IMR-90 (cell line): ENCODE measurements around the gene IL18RAP. TPM values are rescaled to one million over a fixed set of nuclear protein-coding genes. Genes with fewer than 3 reads are reported as not detected.

Source experiments
- ATAC-seq: fragments of 200-7000 bp; cut with Tn5 transposase; 2 replicates; pipeline ENCODE4 v1.9.1; 2020; ENCODE audit warnings: low read depth, mild to moderate bottlenecking, moderate library complexity
- BruUV-seq: library from RNA; stranded (reverse); fragments of 400-500 nt; replicated peaks from 2 replicates; lab custom pipeline; 2021; lab: Mats Ljungman, UMichigan
- CTCF ChIA-PET: fragments of 300-600 bp; formaldehyde crosslinking; extraction: SDS; loops from one replicate; lab custom pipeline; 2021; ENCODE audit warnings: antibody characterized with exemption; lab: Yijun Ruan, JAX
- POLR2A ChIA-PET: fragments of 300-600 bp; sonication (Branson Sonifier 250); formaldehyde crosslinking; loops from one replicate; lab custom pipeline; 2022; ENCODE audit warnings: antibody characterized with exemption; ENCODE audit not compliant: unreplicated experiment; lab: Charles Lee
- DNase-seq: peaks from one replicate; pipeline ENCODE4 v3.0.0; 2013
- H2AFZ ChIP-seq: replicated peaks from 2 replicates; pipeline ENCODE3; 2013; ENCODE audit warnings: low read length, mild to moderate bottlenecking; ENCODE audit not compliant: poor library complexity
- H2AK5ac ChIP-seq: 2 replicates; pipeline ENCODE4 v1.6.1; 2013; ENCODE audit warnings: low read depth, low read length, inconsistent platforms
- H2AK9ac ChIP-seq: replicated peaks from 2 replicates; pipeline ENCODE3; 2013; ENCODE audit warnings: mild to moderate bottlenecking, low read depth, low read length, moderate library complexity; ENCODE audit not compliant: poor library complexity
- H2BK120ac ChIP-seq: 2 replicates; pipeline ENCODE4 v1.6.1; 2013; ENCODE audit warnings: low read depth, low read length, inconsistent platforms
- H2BK15ac ChIP-seq: 3 replicates; pipeline ENCODE4 v1.6.1; 2013; ENCODE audit warnings: low read depth, low read length, inconsistent platforms
- H2BK20ac ChIP-seq: 2 replicates; pipeline ENCODE4 v1.6.1; 2013; ENCODE audit warnings: low read depth, mild to moderate bottlenecking, inconsistent platforms, low read length, moderate library complexity
- H2BK5ac ChIP-seq: 2 replicates; pipeline ENCODE4 v1.6.1; 2013; ENCODE audit warnings: mild to moderate bottlenecking, low read depth, low read length, inconsistent platforms; ENCODE audit not compliant: poor library complexity, severe bottlenecking
- H3K14ac ChIP-seq: replicated peaks from 2 replicates; pipeline ENCODE4 v1.6.1; 2013; ENCODE audit warnings: low read depth, low read length, inconsistent platforms
- H3K18ac ChIP-seq: 2 replicates; pipeline ENCODE4 v1.6.1; 2013; ENCODE audit warnings: low read depth, low read length, control low read depth
- H3K23ac ChIP-seq: 2 replicates; pipeline ENCODE4 v1.6.1; 2013; ENCODE audit warnings: low read depth, low read length, inconsistent platforms
- H3K27ac ChIP-seq: 2 replicates; pipeline ENCODE4 v1.5.1; 2013; ENCODE audit warnings: mild to moderate bottlenecking, control low read depth, low read length; ENCODE audit not compliant: insufficient read depth
- H3K27me3 ChIP-seq: 2 replicates; pipeline ENCODE4 v1.6.1; 2013; ENCODE audit warnings: low read length; ENCODE audit not compliant: control insufficient read depth, insufficient read depth
- H3K36me3 ChIP-seq: 2 replicates; pipeline ENCODE4 v1.6.1; 2013; ENCODE audit warnings: low read length, mixed read lengths; ENCODE audit not compliant: control insufficient read depth, insufficient read depth
- H3K4ac ChIP-seq: 2 replicates; pipeline ENCODE4 v1.6.1; 2013; ENCODE audit warnings: low read depth, low read length, inconsistent platforms
- H3K4me1 ChIP-seq: 2 replicates; pipeline ENCODE4 v1.6.1; 2013; ENCODE audit warnings: low read length, mixed read lengths; ENCODE audit not compliant: control insufficient read depth, insufficient read depth
- H3K4me2 ChIP-seq: 2 replicates; pipeline ENCODE4 v1.6.1; 2013; ENCODE audit warnings: low read depth, mild to moderate bottlenecking, control low read depth, low read length, moderate library complexity
- H3K4me3 ChIP-seq: 2 replicates; pipeline ENCODE4 v1.5.1; 2013; ENCODE audit warnings: low read depth, mild to moderate bottlenecking, control low read depth, low read length, moderate library complexity; ENCODE audit not compliant: insufficient read depth
- H3K56ac ChIP-seq: 2 replicates; pipeline ENCODE4 v1.6.1; 2013; ENCODE audit warnings: low read length, inconsistent platforms; ENCODE audit not compliant: insufficient read depth; ENCODE audit errors: extremely low read depth
- H3K79me1 ChIP-seq, 2 experiments: 2 replicates each; pipeline ENCODE4 v1.6.1; 2013; ENCODE audit warnings: low read length in 2 of 2, inconsistent platforms in 1 of 2, low read depth in 1 of 2
- H3K9ac ChIP-seq: 2 replicates; pipeline ENCODE4 v1.6.1; 2013; ENCODE audit warnings: low read depth, low read length, control low read depth
- H3K9me1 ChIP-seq: 2 replicates; pipeline ENCODE4 v1.6.1; 2013; ENCODE audit warnings: low read length, inconsistent platforms; ENCODE audit not compliant: insufficient read depth
- H3K9me3 ChIP-seq: 2 replicates; pipeline ENCODE4 v1.6.1; 2013; ENCODE audit warnings: low read length; ENCODE audit not compliant: control insufficient read depth, insufficient read depth
- H4K20me1 ChIP-seq: 2 replicates; pipeline ENCODE4 v1.6.1; 2013; ENCODE audit warnings: low read length, inconsistent platforms; ENCODE audit not compliant: insufficient read depth
- H4K5ac ChIP-seq: 2 replicates; pipeline ENCODE4 v1.6.1; 2013; ENCODE audit warnings: mild to moderate bottlenecking, low read depth, low read length, control low read depth
- H4K8ac ChIP-seq, 2 experiments: 2 replicates each; pipeline ENCODE4 v1.6.1; 2013; ENCODE audit warnings: low read depth in 2 of 2, low read length in 2 of 2, control low read depth in 1 of 2, inconsistent platforms in 1 of 2
- H4K91ac ChIP-seq: 2 replicates; pipeline ENCODE4 v1.6.1; 2013; ENCODE audit warnings: low read depth, low read length, inconsistent platforms; ENCODE audit not compliant: insufficient read depth
- BHLHE40 ChIP-seq: fragments of 150-350 bp; IDR thresholded peaks from 2 replicates; pipeline ENCODE4 v1.6.1; 2016; ENCODE audit warnings: mild to moderate bottlenecking, low read depth, low read length
- CEBPB ChIP-seq: IDR thresholded peaks from 2 replicates; pipeline ENCODE4 v1.6.1; 2012; ENCODE audit warnings: low read depth, low read length, improper control_type of control experiment
- CTCF ChIP-seq: conservative IDR thresholded peaks from 2 replicates; pipeline ENCODE4 v1.5.1; 2012; ENCODE audit warnings: mild to moderate bottlenecking, low read depth, low read length, improper control_type of control experiment
- FOS ChIP-seq: fragments of 150-350 bp; IDR thresholded peaks from 2 replicates; pipeline ENCODE4 v1.6.1; 2016; ENCODE audit warnings: low read depth, low read length
- MAZ ChIP-seq: IDR thresholded peaks from 2 replicates; pipeline ENCODE4 v1.6.1; 2012; ENCODE audit warnings: low read depth, mild to moderate bottlenecking, low read length, improper control_type of control experiment, moderate library complexity, borderline replicate concordance
- MXI1 ChIP-seq: IDR thresholded peaks from 2 replicates; pipeline ENCODE4 v1.6.1; 2012; ENCODE audit warnings: low read depth, mild to moderate bottlenecking, low read length, moderate library complexity, borderline replicate concordance
- NFE2L2 ChIP-seq: fragments of 150-350 bp; IDR thresholded peaks from 2 replicates; pipeline ENCODE4 v1.6.1; 2016; ENCODE audit warnings: low read depth, mild to moderate bottlenecking, low read length
- POLR2A ChIP-seq: IDR thresholded peaks from 2 replicates; pipeline ENCODE4 v1.6.1; 2012; ENCODE audit warnings: mild to moderate bottlenecking, low read depth, low read length
- RCOR1 ChIP-seq: IDR thresholded peaks from 2 replicates; pipeline ENCODE4 v1.6.1; 2012; ENCODE audit warnings: mild to moderate bottlenecking, low read length, improper control_type of control experiment; ENCODE audit not compliant: insufficient replicate concordance
- RFX5 ChIP-seq: IDR thresholded peaks from 2 replicates; pipeline ENCODE4 v1.8.0; 2012; ENCODE audit warnings: low read depth, mild to moderate bottlenecking, low read length, moderate library complexity
- SMC3 ChIP-seq: fragments of 150-350 bp; IDR thresholded peaks from 2 replicates; pipeline ENCODE4 v1.6.1; 2016; ENCODE audit warnings: low read depth, mild to moderate bottlenecking, antibody characterized with exemption, low read length, moderate library complexity
- USF2 ChIP-seq: fragments of 150-350 bp; IDR thresholded peaks from 2 replicates; pipeline ENCODE4 v1.6.1; 2017; ENCODE audit warnings: mild to moderate bottlenecking, antibody characterized with exemption, low read length, low read depth
- WGBS, 2 experiments: methylation state at CpG; one replicate each; pipeline versions ENCODE4 v1.1.5 to v1.1.7; 2013; ENCODE audit warnings: missing lambda C conversion rate in 2 of 2; ENCODE audit not compliant: insufficient read length in 1 of 2; ENCODE audit errors: extremely low coverage in 2 of 2; 5-methylcytosine and 5-hydroxymethylcytosine counted together
- dilution Hi-C: fragments of 300-500 bp; cut with HindIII; formaldehyde crosslinking; loops from one replicate; pipeline ENCODE4 v1.14.3; 2018; ENCODE audit warnings: low sequenced_read_pairs; ENCODE audit not compliant: unreplicated experiment
- in situ Hi-C: fragments of 300-500 bp; cut with MboI; formaldehyde crosslinking; loops from 3 replicates; pipeline ENCODE4 v1.14.3; 2019; ENCODE audit warnings: low sequenced_read_pairs, inconsistent platforms, mixed read lengths
- intact Hi-C: fragments of 100-400 bp; cut with micrococcal nuclease; formaldehyde crosslinking; loops from 2 replicates; pipeline ENCODE4 v1.10.0; 2022
- polyA plus RNA-seq, 3 experiments: library from polyadenylated mRNA; depleted of rRNA; stranded (reverse); fragments of >200 nt; gene quantifications; 2 replicates each; pipeline ENCODE4 v1.2.3, GENCODE V29; 2012; ENCODE audit warnings: low replicate concordance in 1 of 3
- total RNA-seq: library from RNA; depleted of rRNA; stranded (reverse); fragments of >200 nt; gene quantifications from 2 replicates; pipeline ENCODE4 v1.2.3, GENCODE V29; 2012
- TF ChIP-seq, protein P1 (sequence below): fragments of 150-350 bp; IDR thresholded peaks from 2 replicates; pipeline ENCODE4 v1.6.1; 2016; ENCODE audit warnings: low read depth, mild to moderate bottlenecking, low read length, moderate library complexity, borderline replicate concordance

IL18RAP gene
- total and polyA plus RNA-seq, 2 of the 4 experiments (the other 2 are of a cell fraction), result not detected

DNA sequence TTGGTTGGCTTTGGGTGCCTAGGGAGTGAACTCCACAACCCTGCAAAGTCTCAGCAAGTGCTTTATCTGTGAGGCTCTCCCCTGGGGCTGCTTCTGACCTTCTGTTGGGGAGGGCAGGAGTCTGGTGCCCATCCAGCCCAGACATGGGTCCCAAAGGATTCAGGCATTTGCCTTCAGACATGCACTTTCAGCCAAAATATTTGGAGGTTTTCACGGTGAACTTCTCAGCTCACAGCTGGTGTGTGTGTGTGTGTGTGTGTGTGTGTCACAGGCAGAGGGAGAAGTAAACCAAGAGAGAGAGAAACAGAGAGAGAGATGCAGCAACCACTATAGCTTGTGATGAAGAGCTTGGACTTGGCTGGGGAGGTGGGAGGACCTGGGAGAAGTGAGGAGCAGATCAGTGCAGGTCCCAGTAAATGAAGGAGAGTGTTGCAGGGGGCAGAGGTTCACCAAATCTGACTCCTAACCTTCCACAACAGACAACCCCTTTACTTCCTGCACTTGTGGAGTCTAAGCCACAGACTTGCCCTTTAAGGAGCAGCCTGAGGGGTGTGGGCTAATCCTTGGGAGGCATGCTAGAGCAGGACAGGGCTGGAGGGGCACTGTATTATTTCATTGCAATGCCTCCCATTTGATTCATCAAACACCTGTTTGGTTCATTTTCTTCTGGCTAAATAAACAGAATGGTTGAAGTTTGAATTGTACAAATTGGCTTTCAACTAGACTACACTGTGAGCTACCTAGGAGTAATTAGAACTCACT, 64.2 kb downstream of the IL18RAP start:
- Histone ChIP-seq H3K23ac (no peak overlapping the region), H3K18ac (no peak overlapping the region), H3K4me2 (no peak overlapping the region), H3K9me3 (no peaks in the 10 kb centered on the region), H2BK5ac (no peak overlapping the region), H3K36me3 (no peaks in the 10 kb centered on the region), H3K56ac (no peak overlapping the region), H2AK5ac (no peak overlapping the region), H3K27ac (no peak overlapping the region), H3K4me3 (no peak overlapping the region), H4K8ac (no peak overlapping the region), H3K27me3 (peaks cover 6% of the 10 kb centered on the region), H2AFZ (no peak overlapping the region), H3K14ac (no peak overlapping the region), H2BK20ac (no peak overlapping the region), H2AK9ac (no peak overlapping the region), H4K5ac (no peak overlapping the region), H4K20me1 (no peaks in the 10 kb centered on the region), H2BK15ac (no peak overlapping the region), H3K79me1 (no peaks in the 10 kb centered on the region), H4K91ac (no peak overlapping the region), H3K9me1 (no peaks in the 10 kb centered on the region), H3K4me1 (no peaks in the 10 kb centered on the region; the same call in 1 of the 2 replicates), H2BK120ac (no peak overlapping the region), H3K4ac (no peak overlapping the region), H3K9ac (no peak overlapping the region)
- dilution Hi-C loops, result no loop called here
- POLR2A ChIA-PET, result no interaction called here
- in situ Hi-C loops, result no loop called here
- TF ChIP-seq, protein P1, sequence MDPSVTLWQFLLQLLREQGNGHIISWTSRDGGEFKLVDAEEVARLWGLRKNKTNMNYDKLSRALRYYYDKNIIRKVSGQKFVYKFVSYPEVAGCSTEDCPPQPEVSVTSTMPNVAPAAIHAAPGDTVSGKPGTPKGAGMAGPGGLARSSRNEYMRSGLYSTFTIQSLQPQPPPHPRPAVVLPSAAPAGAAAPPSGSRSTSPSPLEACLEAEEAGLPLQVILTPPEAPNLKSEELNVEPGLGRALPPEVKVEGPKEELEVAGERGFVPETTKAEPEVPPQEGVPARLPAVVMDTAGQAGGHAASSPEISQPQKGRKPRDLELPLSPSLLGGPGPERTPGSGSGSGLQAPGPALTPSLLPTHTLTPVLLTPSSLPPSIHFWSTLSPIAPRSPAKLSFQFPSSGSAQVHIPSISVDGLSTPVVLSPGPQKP, result no peak
- TF ChIP-seq POLR2A, result no peak
- TF ChIP-seq SMC3, result no peak
- no peak for TF ChIP-seq BHLHE40
- TF ChIP-seq RCOR1, result no peak
- no peak for TF ChIP-seq CEBPB
- TF ChIP-seq USF2, result no peak
- TF ChIP-seq CTCF, result no peak
- TF ChIP-seq MAZ, result no peak
- TF ChIP-seq FOS, result no peak
- TF ChIP-seq NFE2L2, result no peak
- TF ChIP-seq MXI1, result no peak
- TF ChIP-seq RFX5, result no peak
- DNase-seq (no peak), ATAC-seq (no peak)
- no CpG with 5 or more reads among the region's 1 CpG for WGBS, 2 experiments
- no TSS peak for BruUV-seq
- intact Hi-C loops, result no loop called here
- CTCF ChIA-PET, result interaction anchor here (0.6 to 1.1 kb wide), 3 partner anchors 14 to 19 kb away, joined by 3 to 5 read pairs (median 4); partner anchors contain the start of gene SLC9A4
